ENCODE measurements around the gene SIK3. TPM values are rescaled to one million over a fixed set of nuclear protein-coding genes. Genes with fewer than 3 reads are reported as not detected.

SIK3 gene
- total RNA-seq, 1 donor from 2014 or later: 19.5 TPM

DNA sequence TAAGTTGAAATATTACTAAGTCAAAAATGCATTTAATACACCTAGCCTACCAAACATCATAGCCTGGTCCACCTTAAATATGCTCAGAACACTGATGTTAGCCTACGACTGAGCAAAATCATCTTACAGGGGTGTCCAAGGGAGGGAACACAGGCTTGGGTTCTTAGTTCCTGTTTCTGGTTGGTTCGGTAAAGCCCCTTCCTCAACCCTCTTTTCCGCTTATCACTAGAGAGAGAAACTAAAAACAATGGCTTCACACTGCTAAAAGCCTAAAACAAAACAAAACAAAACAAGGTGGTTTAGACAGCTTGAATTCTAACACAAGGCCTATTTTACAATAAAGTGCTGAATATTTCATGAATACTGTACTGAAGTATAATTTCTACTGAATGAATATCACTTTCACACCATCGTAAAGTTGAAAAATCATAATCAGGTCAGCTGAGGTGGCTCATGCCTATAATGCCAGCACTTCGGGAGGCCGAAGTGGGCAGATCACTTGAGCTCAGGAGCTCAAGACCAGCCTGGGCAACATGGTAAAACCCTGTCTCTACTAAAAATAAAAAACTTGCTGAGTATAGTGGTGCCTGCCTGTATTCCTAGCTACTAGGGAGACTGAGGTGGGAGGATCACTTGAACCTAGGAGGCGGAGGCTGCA is 118.0 kb downstream of the SIK3 start:
- Mint-ChIP-seq H3K4me1 (ENCODE audit: low read depth) (peaks cover 32% of the 10 kb centered on the region), H3K27me3 (ENCODE audit: low read depth) (no peaks in the 10 kb centered on the region), H3K27ac (ENCODE audit: unreplicated experiment) (no peak overlapping the region), H3K36me3 (ENCODE audit: low read depth) (no peaks in the 10 kb centered on the region), H3K9me3 (ENCODE audit: low read depth) (no peaks in the 10 kb centered on the region), H3K4me3 (ENCODE audit: unreplicated experiment) (no peak overlapping the region)
- DNase-seq (ENCODE audit: low spot score): no peak
- TF ChIP-seq, protein P1, sequence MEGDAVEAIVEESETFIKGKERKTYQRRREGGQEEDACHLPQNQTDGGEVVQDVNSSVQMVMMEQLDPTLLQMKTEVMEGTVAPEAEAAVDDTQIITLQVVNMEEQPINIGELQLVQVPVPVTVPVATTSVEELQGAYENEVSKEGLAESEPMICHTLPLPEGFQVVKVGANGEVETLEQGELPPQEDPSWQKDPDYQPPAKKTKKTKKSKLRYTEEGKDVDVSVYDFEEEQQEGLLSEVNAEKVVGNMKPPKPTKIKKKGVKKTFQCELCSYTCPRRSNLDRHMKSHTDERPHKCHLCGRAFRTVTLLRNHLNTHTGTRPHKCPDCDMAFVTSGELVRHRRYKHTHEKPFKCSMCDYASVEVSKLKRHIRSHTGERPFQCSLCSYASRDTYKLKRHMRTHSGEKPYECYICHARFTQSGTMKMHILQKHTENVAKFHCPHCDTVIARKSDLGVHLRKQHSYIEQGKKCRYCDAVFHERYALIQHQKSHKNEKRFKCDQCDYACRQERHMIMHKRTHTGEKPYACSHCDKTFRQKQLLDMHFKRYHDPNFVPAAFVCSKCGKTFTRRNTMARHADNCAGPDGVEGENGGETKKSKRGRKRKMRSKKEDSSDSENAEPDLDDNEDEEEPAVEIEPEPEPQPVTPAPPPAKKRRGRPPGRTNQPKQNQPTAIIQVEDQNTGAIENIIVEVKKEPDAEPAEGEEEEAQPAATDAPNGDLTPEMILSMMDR (IDR thresholded peaks at IDR 0.05): no peak

DNA sequence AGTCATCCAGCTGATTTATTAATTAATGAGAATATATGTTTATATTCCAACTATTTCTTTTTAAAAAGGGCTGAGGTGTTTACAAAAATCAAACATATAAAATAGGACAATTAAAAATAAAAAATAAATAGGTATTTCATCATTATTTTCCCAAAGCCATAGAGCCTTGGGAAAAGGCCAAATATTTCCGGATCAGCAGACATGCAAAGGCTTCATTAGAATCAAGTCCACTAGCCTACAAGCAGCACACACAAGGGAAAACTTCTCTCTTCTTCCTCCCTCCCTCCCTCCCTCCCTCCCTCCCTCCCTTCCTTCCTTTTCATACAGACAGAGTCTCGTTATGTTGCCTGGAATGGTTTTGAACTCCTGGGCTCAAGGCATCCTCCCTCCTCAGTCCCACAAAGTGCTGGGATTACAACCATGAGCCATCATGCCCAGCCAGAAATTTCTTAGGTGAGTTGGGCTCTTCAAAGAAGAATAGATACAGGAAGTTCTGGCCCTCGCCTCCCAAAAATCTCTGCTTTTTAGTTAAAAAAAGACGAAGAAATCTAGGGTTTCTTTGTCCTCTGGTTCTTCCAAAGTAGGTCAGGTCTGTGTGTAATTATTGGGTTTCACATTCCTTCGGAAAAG is 121.2 kb downstream of the SIK3 start:
- no peak for DNase-seq (ENCODE audit: low spot score)
- TF ChIP-seq, protein P1 (IDR thresholded peaks at IDR 0.05): no peak
- H3K27me3 Mint-ChIP-seq (ENCODE audit: low read depth): no peaks in the 10 kb centered on the region
- no peaks in the 10 kb centered on the region for H3K9me3 Mint-ChIP-seq (ENCODE audit: low read depth)
- H3K27ac Mint-ChIP-seq (ENCODE audit: unreplicated experiment): no peak overlapping the region
- H3K36me3 Mint-ChIP-seq (ENCODE audit: low read depth): no peaks in the 10 kb centered on the region
- no peak overlapping the region for H3K4me3 Mint-ChIP-seq (ENCODE audit: unreplicated experiment)
- peaks cover 17% of the 10 kb centered on the region for H3K4me1 Mint-ChIP-seq (ENCODE audit: low read depth)

DNA sequence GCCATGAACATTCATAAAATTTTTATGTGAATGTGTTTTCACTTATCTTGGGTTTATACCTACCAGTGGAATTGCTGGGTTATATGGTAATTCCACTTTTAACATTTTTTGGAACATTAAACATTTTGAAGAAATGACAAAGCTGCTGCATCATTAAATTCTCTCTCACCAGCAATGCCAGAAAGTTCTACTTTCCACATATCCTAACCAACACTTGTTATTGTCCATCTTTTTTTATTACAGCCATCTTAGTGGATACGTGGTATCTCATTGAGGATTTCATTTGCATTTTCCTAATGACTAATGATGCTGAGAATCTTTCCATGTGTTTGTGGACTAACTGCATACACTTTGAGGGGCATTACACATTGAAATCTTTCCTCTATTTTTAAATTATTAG is 122.6 kb downstream of the SIK3 start:
- Mint-ChIP-seq H3K4me1 (ENCODE audit: low read depth) (peaks cover 13% of the 10 kb centered on the region), H3K27me3 (ENCODE audit: low read depth) (no peaks in the 10 kb centered on the region), H3K27ac (ENCODE audit: unreplicated experiment) (no peak overlapping the region), H3K4me3 (ENCODE audit: unreplicated experiment) (no peak overlapping the region), H3K9me3 (ENCODE audit: low read depth) (no peaks in the 10 kb centered on the region), H3K36me3 (ENCODE audit: low read depth) (no peaks in the 10 kb centered on the region)
- TF ChIP-seq, protein P1 (IDR thresholded peaks at IDR 0.05): no peak
- no peak for DNase-seq (ENCODE audit: low spot score)

DNA sequence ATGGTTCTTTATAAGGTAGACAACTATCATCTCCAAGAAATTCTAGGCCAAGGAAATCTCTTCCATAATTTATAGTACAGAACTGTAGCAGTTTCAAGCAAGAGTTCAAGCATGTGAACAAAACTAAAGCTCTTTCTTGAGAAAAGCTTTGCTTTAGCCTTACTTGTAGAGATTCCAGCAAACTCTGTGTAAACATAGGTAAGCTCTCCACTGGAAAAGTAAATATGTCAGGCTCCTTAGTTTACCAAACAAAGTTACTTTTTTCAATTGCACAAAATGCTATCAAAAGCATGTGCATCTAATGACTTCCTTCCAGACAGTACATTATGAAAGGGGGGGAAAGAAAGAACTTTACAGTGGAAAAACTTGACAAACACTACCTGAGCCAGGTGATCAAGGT is 125.0 kb downstream of the SIK3 start:
- Mint-ChIP-seq H3K4me3 (ENCODE audit: unreplicated experiment) (no peak overlapping the region), H3K27ac (ENCODE audit: unreplicated experiment) (no peak overlapping the region), H3K27me3 (ENCODE audit: low read depth) (no peaks in the 10 kb centered on the region), H3K4me1 (ENCODE audit: low read depth) (peaks cover 8% of the 10 kb centered on the region), H3K9me3 (ENCODE audit: low read depth) (no peaks in the 10 kb centered on the region), H3K36me3 (ENCODE audit: low read depth) (no peaks in the 10 kb centered on the region)
- TF ChIP-seq, protein P1 (IDR thresholded peaks at IDR 0.05): no peak
- DNase-seq (ENCODE audit: low spot score): no peak

DNA sequence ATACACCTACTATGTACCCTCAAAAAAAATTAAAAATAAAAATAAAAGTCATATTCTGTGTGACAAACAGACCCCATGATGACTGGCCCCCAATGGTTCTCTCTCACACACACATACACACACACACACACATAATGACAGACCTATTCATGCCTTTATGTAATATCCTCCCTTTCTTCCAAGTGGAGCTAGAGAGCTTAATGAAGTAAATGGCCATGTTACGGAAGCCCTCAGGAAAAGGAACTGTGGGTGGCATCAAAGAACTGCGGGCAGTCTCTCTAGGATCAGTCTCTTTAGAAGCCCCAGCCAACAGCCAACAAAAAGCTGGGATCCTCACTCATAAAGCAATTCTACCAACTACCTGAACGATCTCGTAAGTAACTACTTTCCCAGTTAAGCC is 125.5 kb downstream of the SIK3 start:
- Mint-ChIP-seq H3K9me3 (ENCODE audit: low read depth) (no peaks in the 10 kb centered on the region), H3K4me1 (ENCODE audit: low read depth) (peaks cover 8% of the 10 kb centered on the region), H3K36me3 (ENCODE audit: low read depth) (no peaks in the 10 kb centered on the region), H3K4me3 (ENCODE audit: unreplicated experiment) (no peak overlapping the region), H3K27me3 (ENCODE audit: low read depth) (no peaks in the 10 kb centered on the region), H3K27ac (ENCODE audit: unreplicated experiment) (no peak overlapping the region)
- DNase-seq (ENCODE audit: low spot score): no peak
- TF ChIP-seq, protein P1 (IDR thresholded peaks at IDR 0.05): no peak

All from chondrocyte (in vitro differentiated cells).